Activated CD4-positive, alpha-beta T cell treated with anti-CD3 and anti-CD28 coated beads for 4 hours (primary cell): Measurements from ENCODE around the gene XPO6.
"Not testable (repeated sequence)": the region's sequence is repeated elsewhere in the genome, so short reads cannot be mapped to it uniquely, and the experiment has no call there.

ENCODE experiments used
- DNase-seq, 2 donors: peaks; one replicate each; pipeline ENCODE4 v3.0.0-alpha.2; 2020

XPO6 gene

GRCh38 chr16:28211758-28212531 is at the start of gene XPO6:
XPO6 (minus strand) TSS chr16:28211965; CDS start chr16:28211368, 597 bp downstream.
- DNase-seq = peak; percentile 99

DNA sequence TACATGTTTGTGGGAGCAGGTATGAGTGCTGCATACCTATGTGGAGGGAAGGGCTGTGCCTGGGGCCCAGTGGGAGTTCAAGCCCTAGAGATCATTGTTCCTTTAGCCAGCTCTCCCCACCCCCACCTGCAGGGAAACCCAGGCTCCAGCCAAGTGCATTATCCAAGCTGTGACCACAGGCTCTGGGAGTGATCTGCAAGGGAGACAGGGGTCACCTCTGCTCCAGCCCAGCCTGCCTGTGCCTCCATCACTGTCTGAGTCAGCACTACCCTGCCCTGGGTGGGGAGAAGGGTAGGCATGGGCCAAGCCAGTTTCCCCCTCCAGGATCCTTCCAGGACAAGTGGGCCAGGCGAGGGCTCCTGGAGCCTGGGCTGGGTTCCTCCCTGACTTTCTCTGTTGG is 48.4 kb upstream of the XPO6 start:
- no peak for DNase-seq

- no peak for DNase-seq
These were observed 48.0 kb upstream of the XPO6 start for GRCh38 chr16:28259781-28260150.

DNA sequence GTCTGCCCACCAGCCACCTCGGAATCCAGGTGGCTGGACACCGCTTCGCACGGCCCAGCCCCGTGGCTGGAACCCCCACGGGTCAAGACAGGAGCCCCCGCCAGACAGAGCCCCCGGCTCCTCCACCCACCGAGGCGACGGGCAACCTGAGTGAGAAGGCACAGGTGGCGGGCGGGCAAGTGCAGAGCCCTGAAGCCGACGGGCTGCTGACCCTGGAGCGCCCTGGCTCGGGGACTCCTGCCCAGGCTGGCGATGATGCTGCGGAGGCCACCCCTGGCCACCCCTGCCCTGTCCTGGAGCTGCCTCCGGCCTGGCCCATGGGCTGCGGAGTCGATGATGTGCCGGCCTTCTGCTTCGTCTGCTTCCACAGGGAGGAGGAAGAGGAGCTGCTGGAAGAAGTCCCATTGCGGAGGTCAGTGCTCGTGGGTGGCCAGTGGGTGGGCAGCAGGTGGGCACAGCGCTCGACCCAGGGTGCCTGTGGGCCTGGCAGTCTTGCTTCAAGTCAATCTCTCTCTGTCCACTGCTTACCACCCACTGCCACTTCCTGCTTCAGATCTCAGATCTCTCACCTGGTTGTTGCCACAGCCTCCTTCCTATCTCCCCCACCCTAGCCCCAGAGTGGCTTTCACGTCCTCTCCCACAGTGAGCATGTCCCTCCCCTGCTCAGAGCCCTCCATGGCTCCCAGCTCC is 47.5 kb upstream of the XPO6 start:
- no peak for DNase-seq

DNA sequence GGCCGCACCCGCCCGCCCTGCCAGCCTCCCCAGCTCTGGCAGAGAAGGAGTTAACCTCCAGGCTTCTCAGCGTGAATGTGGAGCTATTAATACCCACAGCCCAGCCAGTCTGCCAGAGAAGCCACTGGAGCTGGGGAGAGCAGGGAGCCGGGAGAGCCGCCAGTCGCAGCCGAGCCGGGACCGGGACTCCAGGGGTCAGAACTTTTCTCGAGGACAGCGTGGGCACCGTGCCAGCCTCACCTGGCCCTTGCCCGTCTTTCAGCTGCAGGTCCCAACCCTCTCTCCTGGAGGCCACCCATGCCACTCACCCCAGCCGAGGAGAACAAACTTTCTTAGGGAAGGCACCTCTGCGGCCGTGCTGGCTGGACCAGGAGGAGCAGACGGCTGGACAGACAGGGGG is 46.8 kb upstream of the XPO6 start:
- DNase-seq = no peak

DNA sequence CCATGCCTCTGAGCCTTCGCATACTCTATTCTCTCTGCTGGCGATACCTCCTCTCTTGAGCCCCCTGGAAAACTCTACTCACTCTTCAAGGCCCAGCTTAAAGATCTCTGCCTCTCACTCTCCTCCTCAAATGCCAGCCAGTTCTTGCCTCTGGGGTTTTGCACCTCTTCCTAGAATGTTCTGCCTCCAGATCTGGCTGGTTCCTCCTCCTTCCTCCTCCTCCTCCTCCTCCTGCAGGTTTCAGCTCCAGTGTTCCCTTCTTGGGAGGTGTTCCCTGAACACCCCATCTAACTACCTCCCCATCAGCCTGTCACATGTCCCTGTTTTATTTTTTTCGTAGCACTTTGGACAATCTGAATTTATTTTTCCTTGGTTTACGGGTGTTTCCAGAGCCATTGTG is 45.5 kb upstream of the XPO6 start:
- DNase-seq = no peak

GRCh38 chr16:28255838-28256237 is 44.1 kb upstream of the XPO6 start:
- DNase-seq = no peak

DNA sequence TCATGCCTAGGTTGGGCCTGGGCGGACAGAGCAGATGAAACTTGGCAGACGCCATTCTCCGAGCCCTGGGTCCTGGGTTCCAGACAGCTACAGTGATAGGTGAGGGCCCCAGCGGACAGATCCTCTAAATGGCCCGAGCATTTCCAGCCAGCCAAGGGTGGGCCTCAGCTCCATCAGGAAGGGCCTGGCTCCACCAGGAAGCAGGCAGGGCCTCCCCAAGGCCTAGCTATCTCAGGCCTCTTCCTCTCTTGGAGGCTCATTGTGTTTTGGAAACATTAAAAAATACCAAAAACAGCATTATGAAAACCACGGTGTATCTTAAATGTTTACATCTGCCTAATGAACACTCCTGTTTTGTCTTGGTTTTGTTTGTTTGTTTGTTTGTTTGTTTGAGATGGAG is 42.4 kb upstream of the XPO6 start:
- no peak for DNase-seq

DNA sequence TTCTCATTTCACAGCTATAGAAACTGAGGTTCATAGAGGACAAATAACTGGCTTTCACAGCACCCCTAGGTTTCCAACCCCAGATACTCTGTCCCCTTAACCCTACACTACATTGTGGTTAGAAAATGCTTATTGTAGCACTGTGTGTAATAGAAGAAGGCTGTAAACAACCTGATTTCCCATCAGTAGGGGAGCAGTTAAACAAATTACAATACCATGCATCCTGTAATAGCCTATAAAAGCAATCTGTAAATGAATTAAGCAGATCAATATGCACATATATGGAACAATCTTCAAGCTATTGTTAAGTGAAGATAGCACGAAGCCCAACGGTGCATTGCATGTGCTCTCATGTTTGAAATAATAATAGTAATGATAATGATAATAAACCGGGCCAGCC is 39.2 kb upstream of the XPO6 start:
- DNase-seq = no peak

DNA sequence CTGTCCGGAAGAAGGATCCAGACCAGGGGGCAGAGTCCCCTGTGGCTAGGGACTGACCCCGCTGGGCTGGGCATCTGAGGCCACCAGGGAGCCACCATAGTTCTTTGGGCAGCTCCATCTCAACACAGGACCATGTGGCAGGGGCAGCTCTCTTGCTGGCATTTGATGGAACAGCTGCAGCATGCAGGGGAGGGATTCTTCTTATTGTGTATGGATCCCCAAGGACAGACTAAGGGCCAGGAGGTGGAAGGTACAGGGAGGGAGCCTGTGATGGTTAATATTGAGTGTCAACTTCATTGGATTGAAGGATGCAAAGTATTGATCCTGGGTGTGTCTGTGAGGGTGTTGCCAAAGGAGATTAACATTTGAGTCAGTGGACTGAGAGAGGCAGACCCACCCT is 37.7 kb upstream of the XPO6 start:
- DNase-seq = not testable (repeated sequence)

- no peak for DNase-seq
These were observed 30.2 kb upstream of the XPO6 start for GRCh38 chr16:28241924-28242323.

GRCh38 chr16:28237754-28238357 is 26.1 kb upstream of the XPO6 start:
- DNase-seq = no peak

DNA sequence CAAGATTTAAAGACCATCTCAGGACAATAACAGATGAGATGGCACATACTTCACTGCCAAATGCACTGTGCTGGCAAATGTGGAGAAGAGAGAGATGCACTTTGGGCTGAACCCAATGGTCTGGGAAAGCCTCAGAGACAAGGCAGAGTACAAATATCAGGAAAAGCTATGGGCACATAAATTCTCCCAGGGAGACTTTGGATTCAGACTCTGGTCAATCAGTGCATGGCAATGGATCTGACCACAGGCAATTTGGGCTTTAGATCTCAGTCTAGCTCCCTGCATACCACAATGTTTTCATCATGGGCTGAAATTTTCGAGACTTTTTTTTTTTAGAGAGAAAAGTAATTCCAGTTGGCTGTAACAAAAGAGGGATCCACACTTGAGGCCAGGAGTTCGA is 20.0 kb upstream of the XPO6 start:
- no peak for DNase-seq

- DNase-seq = not testable (repeated sequence)
These were observed 12.1 kb upstream of the XPO6 start for GRCh38 chr16:28223909-28224308.

DNA sequence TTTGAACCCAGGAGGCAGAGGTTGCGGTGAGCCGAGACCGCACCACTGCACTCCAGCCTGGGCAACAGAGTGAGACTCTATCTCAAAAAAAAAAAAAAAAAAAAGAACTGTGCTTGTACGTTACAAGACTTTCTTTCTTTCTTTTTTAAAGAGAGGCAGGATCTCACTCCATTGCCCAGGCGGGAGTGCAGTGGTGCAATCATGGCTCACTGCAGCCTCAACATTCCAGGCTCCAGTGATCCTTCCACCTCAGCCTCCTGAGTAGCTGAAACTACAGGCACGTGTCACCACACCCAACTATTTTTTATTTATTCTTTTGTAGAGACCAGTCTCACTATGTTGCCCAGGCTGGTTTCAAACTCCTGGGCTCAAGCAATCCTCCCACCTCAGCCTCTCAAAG is 8.0 kb upstream of the XPO6 start:
- DNase-seq = not testable (repeated sequence)

DNA sequence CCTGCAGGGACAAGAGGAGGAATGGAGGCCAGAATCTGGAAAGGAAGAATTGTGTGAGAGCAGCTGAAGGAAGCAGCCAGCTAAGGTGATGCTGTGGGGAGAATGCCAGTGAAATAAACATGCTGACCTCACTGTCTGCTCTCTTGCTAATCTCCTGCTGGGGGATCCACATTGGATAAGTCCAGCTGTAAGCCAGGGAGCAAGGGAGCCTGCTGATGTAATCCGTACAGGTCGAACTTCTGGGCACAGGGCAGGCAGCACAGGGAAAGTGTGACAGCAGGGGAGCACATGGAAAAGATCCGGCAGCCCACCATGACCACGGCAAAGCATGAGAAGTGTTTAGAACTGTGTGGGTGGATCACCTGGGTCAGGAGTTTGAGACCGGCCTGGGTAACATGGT is 7.5 kb upstream of the XPO6 start:
- no peak for DNase-seq

DNA sequence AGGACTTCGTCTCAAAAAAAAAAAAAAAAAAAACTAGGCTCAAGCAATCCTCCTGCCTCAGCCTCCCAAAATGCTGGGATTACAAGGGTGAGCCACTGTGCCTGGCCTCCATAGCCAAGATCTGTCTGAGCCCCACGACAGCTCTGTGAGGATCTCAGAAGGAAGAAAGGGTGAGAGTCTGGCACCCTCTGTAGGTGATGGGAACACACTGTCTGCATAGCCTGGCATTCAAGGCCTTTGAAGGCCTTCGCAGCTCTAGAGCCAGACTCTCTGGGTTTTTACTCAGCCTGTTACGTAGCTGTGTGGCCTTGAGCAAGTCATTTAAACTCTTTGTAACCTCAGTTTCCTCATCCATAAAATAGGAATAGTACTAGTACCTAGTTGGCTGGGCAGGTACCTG is 6.3 kb upstream of the XPO6 start:
- peak; percentile 60 to 67 for DNase-seq

- no peak for DNase-seq
These were observed 5.6 kb upstream of the XPO6 start for GRCh38 chr16:28217326-28217725.

GRCh38 chr16:28213396-28213795 is 1.6 kb upstream of the XPO6 start:
- no peak for DNase-seq

DNA sequence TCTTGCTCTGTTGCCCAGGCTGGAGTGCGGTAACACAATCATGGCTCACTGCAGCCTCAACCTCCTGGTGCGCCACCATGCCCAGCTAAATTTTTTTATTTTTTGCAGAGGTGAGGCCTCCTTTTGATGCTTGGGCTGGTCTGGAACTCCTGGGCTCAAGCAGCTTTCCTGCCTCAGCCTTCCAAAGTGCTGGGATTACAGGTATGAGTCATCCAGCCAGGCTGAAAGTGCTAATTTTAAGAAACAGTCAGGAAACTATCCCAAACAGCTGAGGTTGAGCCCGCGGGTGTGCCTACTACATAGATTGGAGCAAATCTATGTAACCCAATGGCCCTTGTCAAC is 738 bp upstream of the XPO6 start:
- DNase-seq = no peak

DNA sequence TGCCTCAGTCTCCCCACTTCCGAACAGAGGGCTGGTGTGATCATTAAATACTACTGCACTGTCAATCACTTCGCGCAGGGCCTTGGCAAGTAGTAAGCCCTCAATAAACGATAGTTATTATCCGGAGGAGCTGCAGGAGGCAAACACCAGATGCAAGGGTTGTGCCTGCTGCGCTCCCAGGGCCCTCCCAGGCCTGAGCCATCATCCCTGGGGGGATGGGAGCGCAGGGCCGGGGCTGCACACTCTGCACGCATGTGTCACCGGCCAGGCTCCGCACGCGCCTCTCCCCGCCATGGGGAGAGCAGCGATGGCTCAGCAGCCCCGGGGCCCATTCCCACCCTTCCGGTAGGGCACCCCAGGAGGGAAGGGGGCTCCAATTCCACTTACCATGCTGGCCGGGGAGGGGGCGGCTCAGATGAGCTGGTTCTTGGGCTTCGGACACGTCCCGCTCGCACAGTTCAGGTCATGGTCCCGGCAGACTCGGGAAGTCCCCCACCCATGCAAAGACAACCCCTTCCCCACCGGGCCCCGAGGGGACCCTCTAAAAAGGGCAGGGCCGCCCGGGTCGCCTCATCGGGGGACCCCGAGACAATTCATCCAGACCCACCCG is 681 bp downstream of the XPO6 start:
- peak; percentile 61 to 72 for DNase-seq

- no peak for DNase-seq
These were observed 1.5 kb downstream of the XPO6 start for GRCh38 chr16:28210264-28210663.

DNA sequence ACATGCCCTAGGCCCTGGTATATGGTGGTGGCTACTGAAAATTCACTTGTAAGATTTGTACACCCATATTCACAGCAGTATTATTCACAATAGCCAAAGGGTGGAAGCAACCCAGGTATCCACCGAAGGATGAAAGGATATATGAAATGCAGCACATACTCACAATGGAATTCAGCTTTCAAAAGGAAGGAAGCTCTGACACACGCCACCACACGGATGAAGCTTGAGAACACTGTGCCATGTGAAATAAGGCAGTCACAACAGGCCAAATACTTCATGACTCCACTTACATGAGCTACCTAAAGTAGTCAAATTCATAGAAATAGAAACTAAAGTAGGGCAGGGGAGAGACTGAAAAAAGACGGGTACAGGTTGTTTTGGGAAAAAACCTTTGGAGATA is 2.9 kb downstream of the XPO6 start:
- DNase-seq = no peak

DNA sequence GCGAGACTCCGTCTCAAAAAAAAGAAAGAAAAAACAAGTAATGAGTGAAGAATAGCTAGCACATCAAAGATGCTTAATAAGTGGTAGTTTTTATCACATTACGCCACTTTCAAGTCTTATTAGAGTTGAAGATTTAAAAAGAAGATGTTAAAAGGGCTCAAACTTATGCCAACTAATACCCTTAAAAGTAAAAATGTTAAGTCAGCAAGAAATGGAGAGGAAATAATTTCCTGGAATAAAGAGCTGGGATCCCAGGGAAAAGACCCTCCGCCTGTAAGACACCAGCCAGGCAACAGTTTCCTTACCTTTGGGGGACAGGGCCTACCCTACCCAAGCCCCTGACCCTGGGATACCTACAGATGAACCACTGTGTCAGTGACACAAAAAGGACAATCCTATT is 3.6 kb downstream of the XPO6 start:
- no peak for DNase-seq
